Activated CD8-positive, alpha-beta memory T cell treated with anti-CD3 and anti-CD28 coated beads, Interleukin-2, amount 10 ng/mL, durations not matched to agents 7 days and 5 days (primary cell): ENCODE data around the gene WWP2. TPM values are rescaled to one million over a fixed set of nuclear protein-coding genes. Genes with fewer than 3 reads are reported as not detected.

Source experiments
- ATAC-seq: fragments of 150-1000 bp; cut with Tn5 transposase; one replicate; pipeline ENCODE4 v1.10.0; 2021; ENCODE audit warnings: moderate library complexity
- CTCF ChIA-PET: fragments of 350-600 bp; sonication (Branson Sonifier 250); formaldehyde crosslinking; loops from one replicate; lab custom pipeline; 2021; ENCODE audit warnings: antibody characterized with exemption; lab: Charles Lee
- DNase-seq: peaks from one replicate; pipeline ENCODE4 v3.0.0-alpha.2; 2020
- H3K27ac Mint-ChIP-seq: one replicate; pipeline ENCODE4 v1.8.0; 2021; ENCODE audit warnings: mild to moderate bottlenecking, mixed read lengths
- H3K27me3 Mint-ChIP-seq: one replicate; pipeline ENCODE4 v1.8.0; 2021; ENCODE audit warnings: mixed read lengths
- H3K36me3 Mint-ChIP-seq: one replicate; pipeline ENCODE4 v1.8.0; 2021; ENCODE audit warnings: mild to moderate bottlenecking, mixed read lengths
- H3K4me1 Mint-ChIP-seq: one replicate; pipeline ENCODE4 v1.8.0; 2021; ENCODE audit warnings: mixed read lengths
- H3K4me3 Mint-ChIP-seq: one replicate; pipeline ENCODE4 v1.8.0; 2021; ENCODE audit warnings: mild to moderate bottlenecking, moderate library complexity, mixed read lengths
- H3K9me3 Mint-ChIP-seq: one replicate; pipeline ENCODE4 v1.8.0; 2022; ENCODE audit warnings: low read depth, mixed read lengths
- total RNA-seq, 2 experiments: library from RNA; stranded (reverse); gene quantifications; one replicate each; pipeline ENCODE4 v1.2.3, GENCODE V29; 2021

The WWP2 gene
- total RNA-seq, 2 experiments from 2014 or later: 56.8 to 58.8 TPM

DNA sequence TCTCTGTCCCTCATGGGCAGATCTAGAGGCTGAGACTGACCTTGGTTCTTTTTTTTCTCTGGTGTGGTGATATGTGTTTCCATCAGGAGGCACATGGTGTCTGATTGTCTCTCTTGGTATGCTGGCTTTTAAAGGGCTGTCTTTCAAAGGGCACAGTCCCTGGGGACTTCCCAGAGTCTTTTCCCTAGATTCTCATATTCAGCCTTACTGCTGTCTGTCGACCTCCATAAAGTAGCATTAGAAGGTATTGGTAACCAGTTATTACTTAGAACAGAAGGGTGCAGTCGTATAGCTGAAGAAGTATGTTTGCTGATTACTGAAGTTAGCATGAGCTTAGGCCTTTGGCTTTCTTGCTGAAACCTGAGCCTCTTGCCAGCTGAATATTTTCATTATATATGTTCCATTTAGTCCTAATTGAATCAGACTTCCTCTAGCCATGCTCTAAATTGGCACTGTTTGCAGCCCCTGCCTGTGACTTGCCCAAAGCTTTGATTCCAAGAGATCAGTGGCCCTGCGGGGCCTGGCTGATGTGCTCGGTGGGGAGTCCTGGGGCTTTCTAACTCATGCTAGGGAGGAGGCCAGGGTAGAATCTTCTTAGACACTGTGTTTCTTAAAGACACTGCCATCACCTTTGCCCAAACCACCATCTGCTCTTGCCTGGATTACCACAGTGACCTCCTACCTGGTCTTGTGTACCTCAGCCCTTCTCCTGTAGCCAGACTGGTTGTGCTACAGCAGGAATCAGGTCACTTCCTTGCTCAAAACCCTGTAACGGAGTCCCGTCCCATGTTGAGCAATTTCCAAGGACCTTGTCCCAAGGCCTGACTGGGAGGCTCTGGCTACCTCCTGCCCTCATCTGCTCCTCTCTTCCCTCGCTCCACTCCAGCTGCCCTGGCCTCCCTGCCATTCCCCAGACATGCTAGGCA lies 71.5 kb downstream of the WWP2 start:
- CTCF ChIA-PET: no interaction called here

DNA sequence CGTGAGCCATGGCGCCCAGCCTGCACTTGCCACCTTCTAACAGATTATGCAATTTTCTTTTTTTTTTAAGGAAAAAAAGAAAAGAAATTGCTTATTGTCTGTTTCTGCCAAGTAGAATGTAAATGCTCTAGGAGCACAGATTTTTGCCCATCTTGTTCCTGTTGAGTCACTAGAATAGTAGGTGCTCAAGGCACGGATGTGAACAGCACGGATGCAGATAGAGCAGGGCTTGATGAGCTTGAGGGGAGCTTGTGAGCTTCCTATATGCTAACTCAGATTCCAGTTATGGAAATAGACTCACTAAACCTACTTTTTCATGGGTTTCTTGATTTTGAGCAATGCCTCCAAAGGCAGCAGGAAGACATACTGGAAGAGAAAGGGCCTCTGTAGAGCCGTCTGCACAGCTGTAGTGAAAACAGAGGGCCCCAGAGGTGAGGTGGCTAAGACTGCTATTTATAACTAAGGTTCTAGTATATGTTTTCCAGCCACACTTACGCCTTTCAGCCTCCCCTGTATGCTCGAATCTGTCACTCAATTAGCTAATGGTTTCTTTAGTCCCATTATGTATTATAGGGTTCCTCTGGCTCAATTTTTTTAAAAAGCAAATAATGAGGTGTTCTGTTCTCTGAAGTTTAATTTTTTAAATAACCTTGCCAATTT lies 72.8 kb downstream of the WWP2 start:
- CTCF ChIA-PET: no interaction called here
- ATAC-seq: no peak
- Mint-ChIP-seq H3K27ac (no peak overlapping the region), H3K9me3 (no peaks in the 10 kb centered on the region), H3K27me3 (no peaks in the 10 kb centered on the region), H3K36me3 (peaks cover 3% of the 10 kb centered on the region), H3K4me1 (peaks cover 5% of the 10 kb centered on the region), H3K4me3 (no peak overlapping the region)
- no peak for DNase-seq

More for the DNA sequence above, 71.5 kb downstream of the WWP2 start:
- H3K4me3 Mint-ChIP-seq: no peak overlapping the region
- H3K36me3 Mint-ChIP-seq: peaks cover 2% of the 10 kb centered on the region
- DNase-seq (no peak), ATAC-seq (no peak)
- no peak overlapping the region for H3K27ac Mint-ChIP-seq
- no peaks in the 10 kb centered on the region for H3K27me3 Mint-ChIP-seq
- peaks cover 5% of the 10 kb centered on the region for H3K4me1 Mint-ChIP-seq
- H3K9me3 Mint-ChIP-seq: no peaks in the 10 kb centered on the region

DNA sequence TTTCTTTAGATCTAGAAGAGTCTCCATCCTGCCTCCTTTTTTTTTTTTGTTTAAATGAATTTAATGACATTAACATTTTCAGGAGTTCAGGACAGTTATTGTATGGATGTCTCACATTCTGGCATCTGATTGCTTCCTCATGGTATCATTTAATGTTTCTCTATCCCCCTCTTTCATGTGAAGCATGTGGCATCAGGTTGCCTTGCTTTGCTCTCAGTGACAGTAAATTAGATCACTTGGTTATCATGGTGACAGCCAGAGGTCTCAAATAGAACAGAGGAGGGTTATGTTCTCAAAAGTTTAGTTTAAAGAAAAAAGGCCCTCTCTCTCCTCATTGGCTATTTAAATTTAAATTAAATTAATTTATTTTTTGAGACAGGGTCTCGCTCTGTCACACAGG lies 74.1 kb downstream of the WWP2 start:
- Mint-ChIP-seq H3K9me3 (no peaks in the 10 kb centered on the region), H3K27me3 (no peaks in the 10 kb centered on the region), H3K36me3 (peaks cover 4% of the 10 kb centered on the region), H3K4me3 (no peak overlapping the region), H3K4me1 (peaks cover 5% of the 10 kb centered on the region), H3K27ac (no peak overlapping the region)
- DNase-seq (no peak), ATAC-seq (no peak)
- CTCF ChIA-PET: no interaction called here

DNA sequence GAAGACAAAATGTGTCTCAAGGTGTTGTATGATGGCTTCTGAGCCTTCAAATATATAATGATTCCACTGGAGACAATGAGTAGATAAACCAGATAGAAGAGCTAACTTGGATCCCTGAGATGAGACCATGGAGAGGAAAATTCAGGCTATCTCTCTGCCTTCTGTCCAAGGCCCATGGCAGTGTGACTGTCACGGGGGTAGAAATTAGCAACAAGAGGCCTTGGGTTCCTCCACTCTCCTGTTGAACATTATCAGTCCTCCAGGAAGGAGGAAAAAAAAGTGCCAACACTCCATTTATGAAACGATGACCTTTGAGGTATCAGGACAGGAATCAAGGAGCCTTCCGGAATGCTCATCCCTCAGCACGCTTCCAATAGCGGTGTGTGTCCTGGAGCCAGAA lies 75.2 kb downstream of the WWP2 start:
- no peak for ATAC-seq
- H3K27ac Mint-ChIP-seq: no peak overlapping the region

DNA sequence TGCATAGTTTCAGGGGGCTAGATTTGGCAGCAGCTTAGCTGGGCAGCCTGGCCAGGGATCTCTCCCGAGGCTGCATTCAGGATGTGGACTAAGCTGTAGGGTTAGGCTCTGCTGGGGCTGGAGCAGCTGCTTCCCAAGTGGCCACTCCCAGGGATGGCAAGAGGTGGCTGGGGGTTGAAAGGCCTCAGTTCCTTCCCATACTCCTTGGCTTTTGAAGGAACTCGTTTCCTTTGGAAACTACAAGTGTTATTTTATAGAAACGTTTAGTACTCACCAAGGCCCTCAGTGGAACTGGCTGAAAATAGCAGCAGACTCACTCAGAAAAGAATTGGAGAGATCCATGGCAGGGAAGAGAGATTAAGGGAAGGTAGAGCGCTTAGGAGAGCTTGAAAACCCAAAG lies 76.4 kb downstream of the WWP2 start:
- H3K27ac Mint-ChIP-seq: no peak overlapping the region
- ATAC-seq: no peak
- H3K4me3 Mint-ChIP-seq: no peak overlapping the region
- no peaks in the 10 kb centered on the region for H3K27me3 Mint-ChIP-seq
- H3K9me3 Mint-ChIP-seq: no peaks in the 10 kb centered on the region
- CTCF ChIA-PET: no interaction called here
- H3K36me3 Mint-ChIP-seq: peaks cover 4% of the 10 kb centered on the region
- no peak for DNase-seq
- peaks cover 5% of the 10 kb centered on the region for H3K4me1 Mint-ChIP-seq

More for the DNA sequence above, 75.2 kb downstream of the WWP2 start:
- peaks cover 5% of the 10 kb centered on the region for H3K4me1 Mint-ChIP-seq
- no peak for DNase-seq
- H3K27me3 Mint-ChIP-seq: no peaks in the 10 kb centered on the region
- H3K36me3 Mint-ChIP-seq: peaks cover 4% of the 10 kb centered on the region
- H3K4me3 Mint-ChIP-seq: no peak overlapping the region
- CTCF ChIA-PET: no interaction called here
- H3K9me3 Mint-ChIP-seq: no peaks in the 10 kb centered on the region

DNA sequence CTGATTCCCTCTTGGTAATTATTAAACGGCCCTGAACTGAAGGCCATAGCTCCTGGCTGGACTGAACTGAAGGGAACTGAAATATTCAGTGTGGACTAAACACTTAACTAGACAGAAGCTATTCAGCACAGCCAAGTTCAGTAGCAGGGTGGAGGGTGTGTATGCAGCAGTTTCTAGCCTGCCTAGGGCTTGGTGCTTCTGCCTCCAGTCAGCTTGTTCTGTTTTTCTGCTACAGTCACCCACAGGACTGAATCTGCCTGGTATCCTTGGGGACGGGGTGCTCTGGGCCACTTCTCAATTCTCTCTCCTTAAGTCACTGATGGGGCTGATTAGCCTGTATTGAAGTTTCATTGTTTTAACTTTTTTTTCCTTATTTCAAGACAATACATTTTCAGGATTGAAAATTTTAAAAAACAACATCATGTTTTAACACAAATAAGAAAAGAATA lies 77.1 kb downstream of the WWP2 start:
- no peaks in the 10 kb centered on the region for H3K27me3 Mint-ChIP-seq
- no peak overlapping the region for H3K27ac Mint-ChIP-seq
- peaks cover 5% of the 10 kb centered on the region for H3K36me3 Mint-ChIP-seq
- no peak for ATAC-seq
- peaks cover under 1% of the 10 kb centered on the region for H3K4me1 Mint-ChIP-seq
- no peak for DNase-seq
- no peaks in the 10 kb centered on the region for H3K9me3 Mint-ChIP-seq
- H3K4me3 Mint-ChIP-seq: no peak overlapping the region
- CTCF ChIA-PET: interaction anchor here (1.3 kb wide), 1 partner anchor 91 kb away, joined by 3 read pairs; no protein-coding TSS in a partner anchor

DNA sequence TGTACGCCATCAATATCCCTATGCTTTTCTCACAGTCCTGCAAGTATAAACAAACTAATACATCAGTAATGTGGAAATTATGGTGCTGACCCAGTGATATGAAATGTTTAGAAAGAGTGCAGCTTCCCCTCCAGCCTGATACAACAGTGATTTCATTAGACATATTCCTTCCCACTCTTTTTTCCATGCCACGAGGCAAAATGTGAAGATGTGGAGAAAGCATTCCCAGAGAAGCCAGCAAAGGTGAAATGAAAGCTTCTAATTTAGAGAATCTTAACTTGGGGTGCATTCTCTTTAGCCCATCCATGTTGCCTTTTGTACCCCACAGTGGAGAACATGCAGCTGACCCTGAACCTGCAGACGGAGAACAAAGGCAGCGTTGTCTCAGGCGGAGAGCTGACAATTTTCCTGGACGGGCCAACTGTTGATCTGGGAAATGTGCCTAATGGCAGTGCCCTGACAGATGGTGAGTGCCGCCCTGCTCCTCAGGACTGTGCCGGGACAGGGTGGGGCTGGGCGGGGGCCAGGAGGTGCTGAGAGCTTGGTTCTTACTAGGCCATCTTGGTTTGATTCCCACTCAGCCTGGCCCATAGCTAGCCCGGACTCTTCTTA lies 77.8 kb downstream of the WWP2 start:
- peaks cover 5% of the 10 kb centered on the region for H3K36me3 Mint-ChIP-seq
- H3K27me3 Mint-ChIP-seq: no peaks in the 10 kb centered on the region
- H3K9me3 Mint-ChIP-seq: no peaks in the 10 kb centered on the region
- no peak for ATAC-seq
- H3K27ac Mint-ChIP-seq: peak overlapping the region; percentile 29
- no peaks in the 10 kb centered on the region for H3K4me1 Mint-ChIP-seq
- no peak for DNase-seq
- H3K4me3 Mint-ChIP-seq: no peak overlapping the region
- CTCF ChIA-PET: interaction anchor here (1.3 kb wide), 1 partner anchor 90 kb away, joined by 3 read pairs; no protein-coding TSS in a partner anchor

DNA sequence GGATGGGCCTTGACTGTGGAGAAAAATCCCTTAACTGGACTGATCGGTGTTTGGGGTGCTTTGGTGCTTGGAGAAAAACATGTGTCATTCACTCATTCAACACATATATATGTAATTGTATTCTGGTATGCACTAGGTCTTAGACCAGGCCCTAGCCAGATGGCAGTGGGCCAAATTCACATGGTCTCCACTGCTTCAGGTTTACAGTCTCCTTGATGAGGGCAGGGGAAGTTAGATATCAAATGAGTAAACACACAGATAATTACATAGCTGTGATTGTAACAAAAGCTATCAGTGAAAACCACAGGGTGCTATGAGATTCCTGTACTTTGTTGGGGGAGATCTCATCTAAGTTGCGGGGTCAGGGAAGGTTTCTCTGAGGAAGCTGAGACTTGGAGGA lies 78.8 kb downstream of the WWP2 start:
- DNase-seq (no peak), ATAC-seq (no peak)
- Mint-ChIP-seq H3K27ac (no peak overlapping the region), H3K9me3 (no peaks in the 10 kb centered on the region), H3K4me3 (no peak overlapping the region), H3K4me1 (no peaks in the 10 kb centered on the region), H3K27me3 (no peaks in the 10 kb centered on the region), H3K36me3 (peaks cover 6% of the 10 kb centered on the region)
- CTCF ChIA-PET: no interaction called here

DNA sequence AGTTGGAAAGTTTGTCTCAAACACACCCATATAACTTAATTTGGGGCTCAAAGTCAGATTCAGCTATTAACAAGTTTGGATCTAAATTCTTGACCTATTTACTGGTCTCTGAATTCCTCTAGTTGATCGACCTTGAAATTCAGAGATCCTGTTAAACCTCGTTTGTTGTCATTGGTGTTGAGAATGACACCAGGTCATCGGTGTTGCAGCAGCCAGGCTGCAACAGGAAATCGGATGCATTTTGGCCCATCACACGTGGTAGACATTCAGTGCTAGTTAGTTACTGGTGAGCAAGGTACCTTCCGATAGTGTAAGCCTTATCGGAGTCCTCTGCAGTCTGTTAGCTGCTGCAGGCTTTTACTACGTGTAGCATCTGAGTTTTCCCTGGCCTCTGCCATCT lies 82.3 kb downstream of the WWP2 start:
- Mint-ChIP-seq H3K27me3 (no peaks in the 10 kb centered on the region), H3K9me3 (no peaks in the 10 kb centered on the region), H3K4me3 (no peak overlapping the region), H3K27ac (no peak overlapping the region), H3K36me3 (peaks cover 9% of the 10 kb centered on the region), H3K4me1 (no peaks in the 10 kb centered on the region)
- no peak for DNase-seq
- no peak for ATAC-seq
- CTCF ChIA-PET: no interaction called here

DNA sequence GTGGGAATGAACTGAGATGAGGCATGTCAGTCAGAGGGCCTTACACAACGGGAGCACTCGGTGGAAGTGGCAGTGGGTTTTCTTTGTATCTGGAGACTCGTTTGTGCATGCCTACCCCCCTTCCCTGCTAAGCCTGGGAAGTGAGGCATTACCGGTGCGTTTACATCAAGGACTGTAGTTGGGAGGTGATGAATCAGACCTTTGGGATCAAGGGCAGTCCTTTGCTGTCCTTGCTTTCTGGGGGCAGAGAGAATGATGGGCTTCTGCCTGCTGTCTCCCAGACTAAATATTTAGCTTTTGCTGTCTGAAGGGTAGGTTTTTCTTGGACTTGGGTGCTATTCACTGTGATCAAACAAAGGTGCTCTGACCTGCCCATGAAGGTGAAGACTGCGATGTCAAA lies 83.0 kb downstream of the WWP2 start:
- Mint-ChIP-seq H3K4me1 (no peaks in the 10 kb centered on the region), H3K36me3 (peaks cover 5% of the 10 kb centered on the region), H3K27ac (no peak overlapping the region), H3K9me3 (no peaks in the 10 kb centered on the region), H3K4me3 (no peak overlapping the region), H3K27me3 (no peaks in the 10 kb centered on the region)
- CTCF ChIA-PET: no interaction called here
- DNase-seq (no peak), ATAC-seq (no peak)

DNA sequence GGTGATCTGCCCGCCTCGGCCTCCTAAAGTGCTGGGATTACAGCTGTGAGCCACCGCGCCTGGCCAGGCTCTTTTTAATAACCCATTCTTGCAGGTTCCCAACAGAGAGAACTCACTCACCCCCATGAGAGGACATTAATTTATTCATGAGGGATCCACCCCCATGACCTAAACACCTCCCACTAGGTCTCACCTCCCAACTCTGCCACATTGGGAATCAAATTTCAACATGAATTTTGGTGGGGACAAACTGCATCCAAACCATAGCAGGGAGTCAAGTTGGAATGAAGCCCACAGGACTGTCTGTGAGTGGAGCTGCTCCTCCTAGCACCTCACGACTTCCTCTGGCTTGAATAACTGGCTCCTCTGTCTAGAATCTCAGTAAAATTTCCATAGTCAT lies 85.5 kb downstream of the WWP2 start:
- ATAC-seq (no peak), DNase-seq (no peak)
- Mint-ChIP-seq H3K9me3 (no peaks in the 10 kb centered on the region), H3K27me3 (no peaks in the 10 kb centered on the region), H3K4me1 (no peaks in the 10 kb centered on the region), H3K27ac (no peak overlapping the region), H3K4me3 (no peak overlapping the region), H3K36me3 (peaks cover 5% of the 10 kb centered on the region)
- CTCF ChIA-PET: no interaction called here

DNA sequence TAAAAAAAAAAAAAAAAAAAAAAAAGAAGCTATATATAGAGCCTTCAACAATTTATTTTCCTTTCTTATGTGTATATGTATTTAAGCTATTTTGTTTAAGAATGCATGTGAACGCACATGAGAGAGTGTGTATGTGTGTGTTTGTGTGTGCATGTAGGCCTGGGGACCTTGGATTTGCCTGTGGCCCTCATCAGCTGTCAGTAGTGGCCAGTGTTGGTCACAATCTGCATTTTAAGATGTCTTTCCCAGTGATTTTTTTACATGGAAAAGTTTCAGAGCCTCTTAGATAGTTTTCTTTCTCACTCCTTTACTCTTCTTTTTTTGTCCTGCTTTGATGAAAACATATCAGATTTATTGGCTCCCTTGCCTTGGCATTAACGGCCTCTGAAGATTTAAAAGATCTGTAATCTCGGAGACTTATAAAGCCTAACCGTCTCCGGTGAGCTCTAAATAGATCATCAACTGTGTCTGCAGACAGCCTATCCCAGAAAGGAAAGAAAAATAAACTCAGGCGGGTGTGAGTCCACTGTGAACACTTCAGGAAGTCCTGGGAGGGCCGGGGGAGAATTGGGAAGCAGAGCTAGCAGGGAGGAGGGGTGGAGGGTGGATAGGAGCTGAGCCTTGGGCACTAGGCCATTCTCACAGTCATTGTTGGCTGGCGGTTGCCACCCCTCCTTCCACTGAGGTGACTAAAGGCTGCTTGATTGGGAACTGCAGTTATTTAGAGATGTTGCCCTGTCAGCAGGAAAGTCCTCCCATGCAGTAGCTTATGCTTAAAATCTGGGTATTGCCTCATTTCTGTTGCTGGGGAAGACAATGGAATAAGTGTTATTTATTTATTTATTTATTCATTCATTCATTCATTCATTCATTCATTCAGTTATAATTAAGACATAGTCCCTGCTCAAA lies 86.8 kb downstream of the WWP2 start:
- Mint-ChIP-seq H3K36me3 (peaks cover 5% of the 10 kb centered on the region), H3K9me3 (no peaks in the 10 kb centered on the region), H3K27me3 (no peaks in the 10 kb centered on the region), H3K4me3 (no peak overlapping the region), H3K27ac (no peak overlapping the region), H3K4me1 (no peaks in the 10 kb centered on the region)
- no peak for ATAC-seq
- CTCF ChIA-PET: interaction anchor here (0.7 to 0.9 kb wide), 2 partner anchors 11 to 19 kb away, joined by 3 read pairs; no protein-coding TSS in a partner anchor
- no peak for DNase-seq
